HepG2 (cell line): ENCODE results near the gene HABP4. TPM values are rescaled to one million over a fixed set of nuclear protein-coding genes. Genes with fewer than 3 reads are reported as not detected.

Experiments
- FOXP1 ChIP-seq, 2 experiments: fragments of 450-650 bp in 1 of 2; IDR thresholded peaks; 2 replicates each; pipeline ENCODE4 v1.6.1; 2017 to 2018; ENCODE audit warnings: antibody characterized with exemption in 1 of 2
- GABPB1 ChIP-seq: IDR thresholded peaks from 2 replicates; pipeline ENCODE4 v1.6.1; 2016; ENCODE audit warnings: mild to moderate bottlenecking, missing genetic modification reagents, moderate library complexity, missing compliant biosample characterization
- GPBP1L1 ChIP-seq: sonication (generic); formaldehyde crosslinking; IDR thresholded peaks from 2 replicates; pipeline ENCODE4 v1.5.0; 2020; ENCODE audit warnings: mild to moderate bottlenecking, missing genetic modification reagents
- HOXA5 ChIP-seq: sonication (generic); formaldehyde crosslinking; IDR thresholded peaks from 2 replicates; pipeline ENCODE4 v1.4.0; 2020; ENCODE audit warnings: missing genetic modification reagents
- JARID2 ChIP-seq: sonication (generic); formaldehyde crosslinking; IDR thresholded peaks from 2 replicates; pipeline ENCODE4 v1.8.1; 2023; ENCODE audit warnings: missing genetic modification reagents, inconsistent platforms; ENCODE audit not compliant: insufficient replicate concordance
- KDM5A ChIP-seq: fragments of 200-600 bp; sonication (generic); IDR thresholded peaks from 2 replicates; pipeline ENCODE4 v1.7.0; 2018; ENCODE audit warnings: antibody characterized with exemption, mild to moderate bottlenecking, low read length, borderline replicate concordance
- NBN ChIP-seq: fragments of 450-650 bp; conservative IDR thresholded peaks from 2 replicates; pipeline ENCODE4 v1.6.1; 2017
- RARA ChIP-seq: IDR thresholded peaks from 2 replicates; pipeline ENCODE4 v1.6.1; 2016; ENCODE audit warnings: missing genetic modification reagents, missing compliant biosample characterization
- STAT6 ChIP-seq: sonication (generic); formaldehyde crosslinking; IDR thresholded peaks from 2 replicates; pipeline ENCODE4 v1.4.0; 2020; ENCODE audit warnings: missing genetic modification reagents, mild to moderate bottlenecking, borderline replicate concordance
- TBL1XR1 ChIP-seq: fragments of 150-350 bp; IDR thresholded peaks from 2 replicates; pipeline ENCODE4 v1.6.1; 2014; ENCODE audit warnings: borderline replicate concordance, low read length; ENCODE audit not compliant: partially characterized antibody
- TBX3 ChIP-seq: fragments of 450-650 bp; IDR thresholded peaks from 2 replicates; pipeline ENCODE4 v1.6.1; 2017; ENCODE audit warnings: antibody characterized with exemption, mild to moderate bottlenecking, inconsistent platforms, borderline replicate concordance
- ZFP41 ChIP-seq: sonication (generic); formaldehyde crosslinking; IDR thresholded peaks from 2 replicates; pipeline ENCODE4 v1.4.0; 2020; ENCODE audit warnings: mild to moderate bottlenecking, missing genetic modification reagents, borderline replicate concordance
- ZFX ChIP-seq: sonication (generic); formaldehyde crosslinking; IDR thresholded peaks from 2 replicates; pipeline ENCODE4 v1.4.0; 2020; ENCODE audit warnings: mild to moderate bottlenecking, low read depth, missing genetic modification reagents, moderate library complexity
- ZNF207 ChIP-seq: fragments of 450-650 bp; IDR thresholded peaks from 2 replicates; pipeline ENCODE4 v1.6.1; 2016; ENCODE audit warnings: antibody characterized with exemption, borderline replicate concordance
- ZNF512 ChIP-seq: sonication (generic); formaldehyde crosslinking; IDR thresholded peaks from 2 replicates; pipeline ENCODE4 v1.4.0; 2020; ENCODE audit warnings: mild to moderate bottlenecking, missing genetic modification reagents
- ZNF563 ChIP-seq: sonication (generic); formaldehyde crosslinking; IDR thresholded peaks from 2 replicates; pipeline ENCODE4 v1.8.0; 2022; ENCODE audit warnings: mild to moderate bottlenecking, moderate library complexity, missing genetic modification reagents
- ZNF614 ChIP-seq: IDR thresholded peaks from 2 replicates; pipeline ENCODE4 v1.6.1; 2018; ENCODE audit warnings: missing biosample characterization, missing genetic modification reagents, inconsistent platforms, borderline replicate concordance
- ZSCAN22 ChIP-seq: sonication (generic); formaldehyde crosslinking; IDR thresholded peaks from 2 replicates; pipeline ENCODE4 v1.4.0; 2020; ENCODE audit warnings: mild to moderate bottlenecking, missing genetic modification reagents
- polyA plus RNA-seq, 8 experiments: library from polyadenylated mRNA; depleted of rRNA in 3 of 8; stranded (reverse) in 7 of 8; unstranded in 1 of 8; fragments of >200 nt; fragmentation: Illumina TruSeq in 4 of 8; extraction: Trizol in 4 of 8; gene quantifications; 2 replicates each; pipeline versions ENCODE4 v1.2.1 to v1.2.3, GENCODE V29; 2011 to 2016; ENCODE audit warnings: low read depth in 4 of 8, missing spikeins in 1 of 8, mixed read lengths in 1 of 8; ENCODE audit not compliant: insufficient read depth in 1 of 8
- total RNA-seq, 5 experiments: library from RNA; depleted of rRNA; stranded (reverse); fragments of >200 nt; fragmentation: Illumina TruSeq; extraction: Trizol; gene quantifications; 2 replicates each; pipeline ENCODE4 v1.2.3, GENCODE V29; 2016; ENCODE audit warnings: low read depth in 1 of 5
- TF ChIP-seq, protein P1 (sequence below): sonication (generic); formaldehyde crosslinking; IDR thresholded peaks from 2 replicates; pipeline ENCODE4 v1.4.0; 2020; ENCODE audit warnings: missing genetic modification reagents, borderline replicate concordance
- TF ChIP-seq, protein P2 (sequence below): sonication (generic); formaldehyde crosslinking; IDR thresholded peaks from 2 replicates; pipeline ENCODE4 v1.4.0; 2020; ENCODE audit warnings: missing genetic modification reagents
- TF ChIP-seq, protein P3 (sequence below): sonication (generic); formaldehyde crosslinking; IDR thresholded peaks from 2 replicates; pipeline ENCODE4 v1.4.0; 2020; ENCODE audit warnings: mild to moderate bottlenecking, missing genetic modification reagents

HABP4 gene
- total and polyA plus RNA-seq, 2 of the 13 experiments (the other 11 are each of a cell fraction or from before 2014, with no cell fraction given): 14.3 to 26.6 TPM

- TF ChIP-seq, protein P1, sequence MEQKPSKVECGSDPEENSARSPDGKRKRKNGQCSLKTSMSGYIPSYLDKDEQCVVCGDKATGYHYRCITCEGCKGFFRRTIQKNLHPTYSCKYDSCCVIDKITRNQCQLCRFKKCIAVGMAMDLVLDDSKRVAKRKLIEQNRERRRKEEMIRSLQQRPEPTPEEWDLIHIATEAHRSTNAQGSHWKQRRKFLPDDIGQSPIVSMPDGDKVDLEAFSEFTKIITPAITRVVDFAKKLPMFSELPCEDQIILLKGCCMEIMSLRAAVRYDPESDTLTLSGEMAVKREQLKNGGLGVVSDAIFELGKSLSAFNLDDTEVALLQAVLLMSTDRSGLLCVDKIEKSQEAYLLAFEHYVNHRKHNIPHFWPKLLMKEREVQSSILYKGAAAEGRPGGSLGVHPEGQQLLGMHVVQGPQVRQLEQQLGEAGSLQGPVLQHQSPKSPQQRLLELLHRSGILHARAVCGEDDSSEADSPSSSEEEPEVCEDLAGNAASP: no peak; the same call in 1 of the 2 replicates
- TF ChIP-seq KDM5A (peak; percentile 53; the same call in 1 of the 2 replicates), RARA (CRISPR knock-in tag) (peak; percentile 45; the same call in 1 of the 2 replicates), ZNF207 (no peak), JARID2 (CRISPR knock-in tag) (no peak), ZFX (CRISPR knock-in tag) (peak; percentile 74), HOXA5 (CRISPR knock-in tag) (peak; percentile 29; the same call in 1 of the 2 replicates), ZNF614 (CRISPR knock-in tag) (peak; percentile 31; the same call in 1 of the 2 replicates), GABPB1 (CRISPR knock-in tag) (peak; percentile 58; the same call in 1 of the 2 replicates), GPBP1L1 (CRISPR knock-in tag) (no peak), NBN (no peak), ZSCAN22 (CRISPR knock-in tag) (no peak), ZNF563 (CRISPR knock-in tag) (no peak), TBL1XR1 (peak; percentile 12), FOXP1 (IDR thresholded peaks at IDR 0.05) (no peak), FOXP1 (CRISPR knock-in tag; IDR thresholded peaks at IDR 0.05) (no peak; the same call in 1 of the 2 replicates), STAT6 (0 out of 2 replicates have a peak, but pooled peaks have one; percentile 51), ZNF512 (CRISPR knock-in tag) (no peak), ZFP41 (CRISPR knock-in tag) (no peak), TBX3 (no peak)
- TF ChIP-seq, protein P2, sequence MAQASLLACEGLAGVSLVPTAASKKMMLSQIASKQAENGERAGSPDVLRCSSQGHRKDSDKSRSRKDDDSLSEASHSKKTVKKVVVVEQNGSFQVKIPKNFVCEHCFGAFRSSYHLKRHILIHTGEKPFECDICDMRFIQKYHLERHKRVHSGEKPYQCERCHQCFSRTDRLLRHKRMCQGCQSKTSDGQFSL: no peak
- TF ChIP-seq, protein P3, sequence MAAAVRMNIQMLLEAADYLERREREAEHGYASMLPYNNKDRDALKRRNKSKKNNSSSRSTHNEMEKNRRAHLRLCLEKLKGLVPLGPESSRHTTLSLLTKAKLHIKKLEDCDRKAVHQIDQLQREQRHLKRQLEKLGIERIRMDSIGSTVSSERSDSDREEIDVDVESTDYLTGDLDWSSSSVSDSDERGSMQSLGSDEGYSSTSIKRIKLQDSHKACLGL: no peak; the same call in 1 of the 2 replicates
Measured at GRCh38 chr9:96418920-96419690, 30.9 kb upstream of the HABP4 start (continued).
